ENCODE measurements around the gene GRIK1. TPM values are rescaled to one million over a fixed set of nuclear protein-coding genes. Genes with fewer than 3 reads are reported as not detected.

The GRIK1 gene
- polyA plus RNA-seq, 1 donor (not counting 4 experiments of a cell fraction or from before 2014, with no cell fraction given), result not detected

DNA sequence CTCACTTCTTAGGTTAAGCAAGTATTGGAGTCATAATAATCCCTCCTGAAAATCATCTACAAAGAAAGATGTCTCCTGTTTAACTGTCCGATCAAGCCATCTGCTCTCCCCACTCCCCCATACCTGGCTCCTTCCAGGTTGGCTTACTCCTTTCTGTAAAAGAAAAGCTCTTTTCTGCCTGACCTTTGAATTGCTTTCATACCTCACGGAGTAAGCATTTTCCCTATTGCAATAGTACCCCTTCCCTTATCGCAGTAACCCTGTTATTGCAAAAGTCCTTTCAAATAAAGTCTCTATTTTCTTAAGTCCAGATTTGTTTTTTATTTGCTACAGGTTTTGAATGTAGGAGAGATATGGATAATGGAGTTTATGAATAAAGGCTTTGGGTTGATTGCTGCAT, 150.4 kb downstream of the GRIK1 start:
- Histone ChIP-seq H3K4me3 (ENCODE audit: control insufficient read depth in 2 of 3, extremely low read depth in 1 of 3, insufficient read depth in 2 of 3, low read depth in 1 of 3, low read length in 3 of 3) (no peak overlapping the region), H3K4me2 (ENCODE audit: control insufficient read depth, extremely low read depth, insufficient read depth, low read depth, low read length) (no peak overlapping the region), H4K20me1 (ENCODE audit: control insufficient read depth, extremely low read depth, insufficient read depth, low read length) (no peaks in the 10 kb centered on the region), H3K27me3 (ENCODE audit: control insufficient read depth, extremely low read depth, insufficient read depth, low read length) (no peaks in the 10 kb centered on the region), H3K4me1 (ENCODE audit: control insufficient read depth, extremely low read depth, insufficient read depth, low read length) (no peaks in the 10 kb centered on the region), H3K9me1 (ENCODE audit: control insufficient read depth, extremely low read depth, insufficient read depth, low read length) (no peaks in the 10 kb centered on the region), H3K27ac (ENCODE audit: control insufficient read depth, insufficient read depth, low read length) (no peak overlapping the region), H3K36me3 (ENCODE audit: control insufficient read depth in 2 of 2, extremely low read depth in 1 of 2, insufficient read depth in 2 of 2, low read length in 2 of 2) (no peaks in the 10 kb centered on the region), H2AFZ (ENCODE audit: control insufficient read depth, low read length) (no peak overlapping the region), H3K79me2 (ENCODE audit: control insufficient read depth, insufficient read depth, low read length) (no peaks in the 10 kb centered on the region), H3K9ac (ENCODE audit: control insufficient read depth, extremely low read depth, insufficient read depth, low read length) (no peak overlapping the region), H3K9me3 (ENCODE audit: control insufficient read depth, low read depth, low read length) (no peaks in the 10 kb centered on the region)
- FAIRE-seq (no peak), DNase-seq (ENCODE audit: low read depth, low spot score) (no peak)
- TF ChIP-seq, protein P1, sequence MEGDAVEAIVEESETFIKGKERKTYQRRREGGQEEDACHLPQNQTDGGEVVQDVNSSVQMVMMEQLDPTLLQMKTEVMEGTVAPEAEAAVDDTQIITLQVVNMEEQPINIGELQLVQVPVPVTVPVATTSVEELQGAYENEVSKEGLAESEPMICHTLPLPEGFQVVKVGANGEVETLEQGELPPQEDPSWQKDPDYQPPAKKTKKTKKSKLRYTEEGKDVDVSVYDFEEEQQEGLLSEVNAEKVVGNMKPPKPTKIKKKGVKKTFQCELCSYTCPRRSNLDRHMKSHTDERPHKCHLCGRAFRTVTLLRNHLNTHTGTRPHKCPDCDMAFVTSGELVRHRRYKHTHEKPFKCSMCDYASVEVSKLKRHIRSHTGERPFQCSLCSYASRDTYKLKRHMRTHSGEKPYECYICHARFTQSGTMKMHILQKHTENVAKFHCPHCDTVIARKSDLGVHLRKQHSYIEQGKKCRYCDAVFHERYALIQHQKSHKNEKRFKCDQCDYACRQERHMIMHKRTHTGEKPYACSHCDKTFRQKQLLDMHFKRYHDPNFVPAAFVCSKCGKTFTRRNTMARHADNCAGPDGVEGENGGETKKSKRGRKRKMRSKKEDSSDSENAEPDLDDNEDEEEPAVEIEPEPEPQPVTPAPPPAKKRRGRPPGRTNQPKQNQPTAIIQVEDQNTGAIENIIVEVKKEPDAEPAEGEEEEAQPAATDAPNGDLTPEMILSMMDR (optimal IDR thresholded peaks at IDR 0.05 in 1 of 3, IDR thresholded peaks at IDR 0.05 in 1 of 3, conservative IDR thresholded peaks at IDR 0.05 in 1 of 3; ENCODE audit: extremely low read depth in 1 of 3, insufficient read depth in 2 of 3, low read length in 3 of 3), result no peak
- no peak for TF ChIP-seq EZH2 (IDR thresholded peaks at IDR 0.05; ENCODE audit: low read length)
- dilution Hi-C loops (cut with MboI; ENCODE audit: extremely low pct_ligation_motif_present, low sequenced_read_pairs), result no loop called here

GRCh38 chr21:29788752-29789151, 151.0 kb downstream of the GRIK1 start:
- Histone ChIP-seq H3K9ac (ENCODE audit: control insufficient read depth, extremely low read depth, insufficient read depth, low read length) (no peak overlapping the region), H3K9me3 (ENCODE audit: control insufficient read depth, low read depth, low read length) (no peaks in the 10 kb centered on the region), H2AFZ (ENCODE audit: control insufficient read depth, low read length) (no peak overlapping the region), H3K27me3 (ENCODE audit: control insufficient read depth, extremely low read depth, insufficient read depth, low read length) (no peaks in the 10 kb centered on the region), H3K4me3 (ENCODE audit: control insufficient read depth in 2 of 3, extremely low read depth in 1 of 3, insufficient read depth in 2 of 3, low read depth in 1 of 3, low read length in 3 of 3) (no peak overlapping the region), H3K36me3 (ENCODE audit: control insufficient read depth in 2 of 2, extremely low read depth in 1 of 2, insufficient read depth in 2 of 2, low read length in 2 of 2) (no peaks in the 10 kb centered on the region), H4K20me1 (ENCODE audit: control insufficient read depth, extremely low read depth, insufficient read depth, low read length) (no peaks in the 10 kb centered on the region), H3K27ac (ENCODE audit: control insufficient read depth, insufficient read depth, low read length) (no peak overlapping the region), H3K9me1 (ENCODE audit: control insufficient read depth, extremely low read depth, insufficient read depth, low read length) (no peaks in the 10 kb centered on the region), H3K79me2 (ENCODE audit: control insufficient read depth, insufficient read depth, low read length) (no peaks in the 10 kb centered on the region), H3K4me2 (ENCODE audit: control insufficient read depth, extremely low read depth, insufficient read depth, low read depth, low read length) (no peak overlapping the region), H3K4me1 (ENCODE audit: control insufficient read depth, extremely low read depth, insufficient read depth, low read length) (no peaks in the 10 kb centered on the region)
- no peak for DNase-seq (ENCODE audit: low read depth, low spot score)
- dilution Hi-C loops (cut with MboI; ENCODE audit: extremely low pct_ligation_motif_present, low sequenced_read_pairs), result no loop called here
- TF ChIP-seq, protein P1 (optimal IDR thresholded peaks at IDR 0.05 in 1 of 3, IDR thresholded peaks at IDR 0.05 in 1 of 3, conservative IDR thresholded peaks at IDR 0.05 in 1 of 3; ENCODE audit: extremely low read depth in 1 of 3, insufficient read depth in 2 of 3, low read length in 3 of 3), result no peak
- no peak for TF ChIP-seq EZH2 (IDR thresholded peaks at IDR 0.05; ENCODE audit: low read length)
- no peak for FAIRE-seq

All from keratinocyte (primary cell).